Esophagus squamous epithelium (tissue), 4 donors: ENCODE results near the gene FBXL19.

Source experiments
- POLR2A ChIP-seq, 4 donors: fragments of 450-650 bp; IDR thresholded peaks; one replicate each; pipeline ENCODE4 v1.6.1; 2017; ENCODE audit warnings: antibody characterized with exemption in 4 of 4, mild to moderate bottlenecking in 4 of 4, moderate library complexity in 3 of 4
- TF ChIP-seq, protein P1 (sequence below), 6 experiments: fragments of 450-650 bp in 4 of 6; fragments of 200-600 bp in 2 of 6; sonication (generic) in 2 of 6; IDR thresholded peaks; one replicate each; pipeline ENCODE4 v1.5.1; 2016 to 2019; ENCODE audit warnings: antibody characterized with exemption in 6 of 6, mild to moderate bottlenecking in 4 of 6, moderate library complexity in 4 of 6

GRCh38 chr16:30930160-30930571 lies 6.8 kb downstream of the FBXL19 start:
- TF ChIP-seq, protein P1, sequence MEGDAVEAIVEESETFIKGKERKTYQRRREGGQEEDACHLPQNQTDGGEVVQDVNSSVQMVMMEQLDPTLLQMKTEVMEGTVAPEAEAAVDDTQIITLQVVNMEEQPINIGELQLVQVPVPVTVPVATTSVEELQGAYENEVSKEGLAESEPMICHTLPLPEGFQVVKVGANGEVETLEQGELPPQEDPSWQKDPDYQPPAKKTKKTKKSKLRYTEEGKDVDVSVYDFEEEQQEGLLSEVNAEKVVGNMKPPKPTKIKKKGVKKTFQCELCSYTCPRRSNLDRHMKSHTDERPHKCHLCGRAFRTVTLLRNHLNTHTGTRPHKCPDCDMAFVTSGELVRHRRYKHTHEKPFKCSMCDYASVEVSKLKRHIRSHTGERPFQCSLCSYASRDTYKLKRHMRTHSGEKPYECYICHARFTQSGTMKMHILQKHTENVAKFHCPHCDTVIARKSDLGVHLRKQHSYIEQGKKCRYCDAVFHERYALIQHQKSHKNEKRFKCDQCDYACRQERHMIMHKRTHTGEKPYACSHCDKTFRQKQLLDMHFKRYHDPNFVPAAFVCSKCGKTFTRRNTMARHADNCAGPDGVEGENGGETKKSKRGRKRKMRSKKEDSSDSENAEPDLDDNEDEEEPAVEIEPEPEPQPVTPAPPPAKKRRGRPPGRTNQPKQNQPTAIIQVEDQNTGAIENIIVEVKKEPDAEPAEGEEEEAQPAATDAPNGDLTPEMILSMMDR (IDR thresholded peaks at IDR 0.05), result no peak
- no peak for TF ChIP-seq POLR2A (IDR thresholded peaks at IDR 0.05)
